HG03354 (cell line): Measurements from ENCODE around the gene MAP1LC3B2.

ENCODE experiments used
- ATAC-seq: cut with Tn5 transposase; IDR thresholded peaks from one replicate; pipeline ENCODE4 v1.9.1; 2021; ENCODE audit warnings: mild to moderate bottlenecking; ENCODE audit not compliant: unreplicated experiment, poor library complexity, severe bottlenecking

MAP1LC3B2 gene

DNA sequence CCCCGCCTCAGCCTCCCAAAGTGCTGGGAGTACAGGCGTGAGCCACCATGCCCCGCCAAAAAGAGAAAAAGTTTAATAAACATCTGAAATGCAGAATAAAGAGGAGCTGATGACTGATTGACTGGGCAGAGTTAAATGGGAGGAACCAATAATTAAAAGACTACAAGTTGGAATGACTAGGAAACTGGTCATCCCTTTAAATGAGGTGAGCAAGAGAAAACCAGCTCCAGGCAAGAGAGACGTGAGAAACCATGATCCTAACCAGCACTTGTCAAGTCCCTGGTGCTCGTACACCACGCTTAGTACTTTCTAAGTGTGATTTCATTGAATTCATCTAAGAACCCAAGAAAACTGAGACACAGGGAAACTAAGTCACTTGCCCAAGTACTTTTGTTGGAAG, 47.9 kb downstream of the MAP1LC3B2 start:
- ATAC-seq: no peak

DNA sequence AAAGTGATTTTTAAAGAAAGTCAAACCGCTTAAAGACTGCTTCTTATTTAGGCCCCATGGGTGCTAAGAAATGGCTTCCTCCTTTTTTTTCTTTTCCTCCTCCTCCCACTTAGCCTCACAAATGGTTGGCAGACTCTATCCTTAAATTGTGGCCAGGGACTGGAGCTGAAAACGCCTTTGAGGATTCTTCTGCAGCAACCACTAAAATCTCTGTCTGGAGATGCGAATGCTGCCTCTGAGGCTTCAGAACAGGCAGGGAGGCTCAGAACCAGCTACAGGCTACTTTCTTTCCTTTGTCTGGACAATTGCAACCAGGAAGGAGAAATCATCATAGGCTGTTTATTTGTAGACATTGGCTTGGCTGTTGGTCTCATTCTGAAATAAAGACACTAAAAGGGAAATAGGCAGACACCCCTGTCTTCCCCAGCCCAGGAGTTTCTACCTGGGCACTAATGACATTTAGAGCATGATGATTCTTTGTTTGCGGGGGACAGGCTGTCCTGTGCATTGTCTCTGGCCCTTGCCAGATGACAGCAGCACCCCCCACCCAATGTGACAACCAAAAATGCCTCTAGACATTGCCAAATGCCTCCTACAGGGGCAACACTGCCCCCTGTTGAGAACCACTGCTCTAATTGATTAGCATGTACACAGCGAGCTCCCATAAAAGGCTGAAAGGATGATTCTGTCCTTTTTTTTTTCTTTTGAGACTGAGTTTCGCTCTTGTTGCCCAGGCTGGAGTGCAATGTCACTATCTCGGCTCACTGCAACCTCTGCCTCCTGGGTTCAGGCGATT, 50.3 kb downstream of the MAP1LC3B2 start:
- ATAC-seq: no peak

DNA sequence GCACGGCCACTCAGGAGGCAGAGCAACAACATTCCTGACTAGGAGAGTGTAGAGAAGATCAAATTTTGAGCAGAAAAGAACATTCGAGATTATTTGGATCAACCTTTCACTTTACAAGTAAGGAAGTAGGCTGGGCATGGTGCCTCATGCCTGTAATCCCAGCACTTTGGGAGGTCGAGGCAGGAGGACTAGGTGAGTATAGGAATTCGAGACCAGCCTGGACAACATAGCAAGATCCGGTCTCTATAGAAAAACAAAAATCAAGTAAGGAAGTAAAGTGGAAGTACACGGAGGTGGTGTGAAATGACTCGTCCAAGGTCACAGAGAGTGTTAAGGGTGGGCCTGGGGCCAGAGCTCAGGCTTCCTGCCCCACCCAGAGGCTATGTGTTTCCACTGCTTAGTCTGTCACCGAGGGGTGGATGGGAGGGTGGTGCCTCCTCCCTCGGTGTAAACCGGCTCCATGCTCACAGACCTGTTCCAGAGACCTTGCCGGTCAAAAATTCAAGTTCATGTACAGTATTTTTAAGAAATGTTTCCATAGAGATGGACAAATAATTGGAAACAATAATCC, 51.9 kb downstream of the MAP1LC3B2 start:
- ATAC-seq: no peak

DNA sequence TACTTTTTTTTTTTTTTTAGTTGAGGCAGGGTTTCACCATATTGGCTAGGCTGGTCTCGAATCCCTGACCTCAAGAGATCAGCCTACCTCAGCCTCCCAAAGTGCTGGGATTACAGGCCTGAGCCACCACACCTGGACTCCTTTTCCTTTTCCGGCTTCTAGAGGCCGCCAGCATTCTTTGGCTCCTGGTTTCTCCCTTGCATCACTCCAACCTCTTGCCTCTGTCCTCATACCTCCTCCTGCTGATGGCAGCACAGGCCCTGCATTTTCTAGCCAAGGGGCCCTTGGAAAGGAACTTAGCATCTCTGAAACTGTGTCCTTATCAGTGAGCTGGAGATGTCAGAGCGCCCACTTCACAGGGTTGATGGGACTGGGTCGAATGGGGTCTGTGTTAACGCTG, 53.3 kb downstream of the MAP1LC3B2 start:
- ATAC-seq: no peak

DNA sequence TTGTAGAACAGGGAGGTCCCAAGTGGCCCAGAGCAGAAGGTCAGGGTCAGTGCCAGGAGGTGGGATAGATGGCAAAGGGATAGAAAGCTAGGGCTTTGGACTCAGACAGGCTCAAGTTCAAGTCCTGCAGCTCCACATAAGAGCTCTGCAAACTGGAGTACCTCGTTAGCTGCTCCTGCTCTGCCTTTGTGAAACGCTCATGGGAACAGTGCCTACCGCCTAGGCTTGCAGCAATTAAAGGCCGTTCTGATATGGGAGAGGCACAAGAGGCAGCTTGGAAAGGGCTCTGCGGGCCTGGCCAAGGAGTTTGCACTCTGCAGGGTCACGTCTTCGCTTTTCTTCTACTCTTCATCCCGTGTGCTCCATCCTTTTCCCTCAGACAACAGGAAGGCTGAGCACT, 54.1 kb downstream of the MAP1LC3B2 start:
- no peak for ATAC-seq

DNA sequence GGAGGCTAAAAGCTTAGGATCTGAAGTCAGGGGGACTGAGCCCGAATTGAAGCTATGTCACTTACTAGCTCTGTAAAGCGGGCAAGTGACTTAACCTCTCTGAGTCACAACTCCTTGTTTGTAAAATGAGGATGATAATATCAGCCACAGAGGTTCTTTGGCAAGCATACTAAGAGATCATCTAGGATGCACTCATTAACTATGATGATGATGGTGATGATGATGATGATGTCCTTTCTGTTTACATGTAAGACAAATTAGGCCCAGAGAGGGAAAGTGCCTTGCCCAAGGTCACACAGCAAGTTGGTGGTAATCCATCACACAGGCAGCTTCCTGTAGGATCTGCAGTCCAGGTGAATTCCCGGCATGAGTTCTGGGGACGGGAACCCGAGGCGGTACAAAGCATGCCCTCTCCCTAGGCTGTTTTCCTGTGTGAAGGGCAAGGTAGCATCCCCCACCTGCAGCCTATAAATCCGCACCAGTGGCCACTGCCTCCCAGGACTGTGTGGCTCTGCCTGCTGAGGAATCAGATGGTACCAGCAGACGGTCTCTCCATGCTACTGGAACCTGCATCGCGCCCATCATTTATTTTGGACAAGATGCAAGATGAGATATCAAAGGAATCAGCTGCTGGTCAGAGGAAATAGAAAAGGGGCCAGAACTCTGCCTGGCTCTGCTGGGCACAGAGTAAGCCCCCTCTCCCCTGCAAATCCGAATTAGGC, 55.2 kb downstream of the MAP1LC3B2 start:
- ATAC-seq: no peak

DNA sequence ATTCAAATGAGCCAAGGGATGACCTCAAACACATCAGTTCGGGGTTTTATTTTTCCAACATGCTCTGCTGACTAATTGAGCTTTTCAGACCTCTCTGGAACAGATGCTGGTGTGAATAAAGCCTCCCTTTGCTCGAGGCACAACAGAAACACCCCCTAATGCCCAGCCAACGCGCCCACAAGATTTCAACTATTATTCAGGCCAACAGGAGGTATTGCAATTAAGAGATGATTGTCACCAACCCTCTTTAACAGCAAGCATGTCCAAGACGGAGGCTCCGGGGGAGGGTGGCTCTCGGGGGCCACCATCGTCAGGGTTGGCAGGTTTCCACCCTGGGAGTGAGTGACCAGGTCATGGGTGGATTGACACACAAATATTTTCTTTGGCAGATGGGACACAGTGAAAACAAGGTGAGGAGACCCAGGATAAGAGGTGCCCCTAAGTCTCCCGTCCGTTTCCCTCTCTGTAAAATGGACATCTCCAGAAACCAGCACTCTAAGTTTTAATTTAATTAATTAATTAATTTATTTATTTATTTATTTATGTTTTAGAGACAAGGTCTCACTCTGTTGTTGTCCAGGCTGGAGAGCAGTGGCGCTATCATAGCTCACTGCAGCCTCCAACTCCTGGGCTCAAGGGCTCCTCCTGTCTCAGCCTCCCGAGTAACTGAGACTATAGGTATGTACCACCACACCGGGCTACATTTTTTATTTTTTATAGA, 56.1 kb downstream of the MAP1LC3B2 start:
- no peak for ATAC-seq

DNA sequence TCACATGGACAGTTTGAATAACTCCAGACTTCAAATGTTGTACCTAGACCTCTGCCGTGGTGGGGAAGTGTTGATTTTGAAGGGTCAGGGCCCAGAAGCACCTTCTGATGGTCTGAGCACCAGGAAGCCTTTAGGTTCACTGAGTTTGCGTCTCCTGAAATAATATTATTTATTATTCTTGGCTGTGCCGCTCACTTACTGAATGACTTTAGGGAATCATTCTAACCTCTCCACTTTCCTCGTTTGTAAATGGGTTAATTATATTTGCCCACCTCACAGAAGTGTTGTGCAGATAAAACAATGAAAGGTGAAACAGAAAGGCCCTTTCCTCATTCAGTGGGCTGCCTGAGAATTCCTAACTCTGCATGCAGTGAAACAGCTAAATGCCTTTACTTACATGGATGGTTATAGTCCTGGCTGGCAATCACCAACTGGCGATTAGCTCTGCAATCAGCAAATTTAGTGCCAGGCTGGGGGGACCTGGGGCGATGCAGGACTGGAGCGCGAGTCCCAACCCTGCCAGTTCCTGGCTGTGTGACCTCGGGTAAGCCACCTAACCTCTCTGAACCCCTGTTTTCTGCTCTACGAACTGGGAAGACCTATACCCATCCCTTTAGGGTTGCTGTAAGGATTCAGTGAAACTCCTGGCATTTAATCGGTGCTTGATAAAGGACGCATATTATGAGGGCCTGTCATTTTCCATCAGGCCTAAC, 57.5 kb downstream of the MAP1LC3B2 start:
- ATAC-seq: no peak

DNA sequence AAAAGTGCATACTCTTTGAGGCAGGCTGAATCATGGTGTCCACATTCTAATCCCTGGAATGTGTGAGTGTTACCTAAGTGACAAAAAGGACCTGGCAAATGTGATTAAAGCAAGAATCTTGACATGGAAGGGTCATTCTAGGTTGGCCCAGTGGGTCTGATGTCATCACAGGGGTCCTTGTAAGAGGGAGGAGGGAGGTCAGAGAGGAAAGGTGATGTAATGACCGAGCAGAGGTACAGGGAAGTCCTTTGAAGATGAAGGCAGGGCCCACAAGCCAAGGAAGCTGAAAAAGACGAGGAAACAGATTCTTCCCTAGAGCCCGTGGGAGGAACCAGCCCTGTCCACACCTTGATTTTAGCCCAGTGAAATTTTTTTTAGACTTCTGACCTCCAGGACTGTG, 60.1 kb downstream of the MAP1LC3B2 start:
- ATAC-seq: no peak

DNA sequence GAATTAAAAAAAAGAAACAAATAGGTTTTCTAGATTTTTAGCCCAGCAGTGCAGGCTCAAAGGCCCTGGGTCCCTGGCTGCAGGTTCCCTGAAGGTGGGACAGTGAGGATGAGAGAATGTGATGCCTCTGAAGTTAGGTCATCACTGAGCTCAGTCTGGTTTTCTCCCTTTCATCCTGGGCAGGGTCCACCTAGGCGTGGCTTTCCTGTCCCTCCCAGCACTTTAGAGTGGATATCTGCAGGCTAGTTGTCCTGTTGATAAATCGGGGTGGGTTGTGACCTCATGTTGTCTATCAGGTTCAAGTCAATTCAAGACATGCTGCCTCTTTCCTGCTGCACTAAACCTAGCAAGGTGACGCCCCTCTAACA, 60.9 kb downstream of the MAP1LC3B2 start:
- ATAC-seq: no peak

DNA sequence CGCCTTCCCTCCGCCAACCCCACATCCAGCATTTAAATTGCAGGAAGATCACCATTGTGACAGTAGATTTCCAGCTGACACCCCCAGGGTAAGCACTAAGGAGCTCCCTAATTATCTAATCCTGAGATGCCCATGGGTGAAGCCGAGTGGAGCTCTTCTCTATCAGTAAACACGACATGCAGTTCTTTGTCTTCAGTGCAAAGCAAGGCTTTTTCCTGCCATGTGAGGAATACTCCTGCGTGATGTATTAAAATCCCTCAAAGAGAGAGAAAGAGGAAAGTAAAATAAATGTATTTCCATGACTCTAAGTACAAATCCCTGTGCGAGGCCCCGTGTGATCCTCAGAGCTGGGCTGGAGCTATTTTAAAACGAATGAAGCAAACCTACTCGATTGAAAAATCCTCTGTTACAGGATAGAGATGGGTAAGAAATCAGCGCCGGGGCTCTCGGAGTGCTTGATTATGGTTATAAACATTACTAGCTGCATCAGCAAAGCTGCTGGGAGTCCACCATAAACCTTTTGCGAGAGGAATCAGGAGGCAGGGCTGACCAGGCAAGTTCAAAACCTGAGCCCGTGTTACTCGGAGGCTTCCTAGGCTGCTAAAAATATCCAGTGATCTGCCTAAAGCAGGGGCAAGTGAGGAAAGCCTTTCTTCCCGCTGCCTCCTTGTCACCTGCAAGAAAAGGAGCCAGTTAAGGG, 61.5 kb downstream of the MAP1LC3B2 start:
- no peak for ATAC-seq

DNA sequence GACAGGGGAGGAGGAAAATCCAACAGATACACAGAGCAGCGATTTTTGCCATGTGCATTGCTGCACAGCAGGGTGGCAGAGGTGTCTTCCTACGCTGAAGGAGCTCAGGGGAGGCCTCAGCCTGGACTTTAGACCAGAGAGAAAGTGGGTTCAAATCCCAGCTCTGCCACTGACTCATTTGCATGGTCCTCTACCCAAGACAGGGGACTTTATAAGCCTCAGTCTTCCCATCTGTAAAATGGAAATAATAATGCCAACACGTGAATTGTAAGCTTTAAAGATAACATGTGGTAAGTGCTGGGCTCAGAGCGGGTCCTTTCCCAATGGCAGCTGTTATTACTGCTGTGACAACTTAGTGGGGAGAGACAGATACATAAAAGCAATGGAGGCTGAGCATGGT, 62.0 kb downstream of the MAP1LC3B2 start:
- ATAC-seq: no peak

DNA sequence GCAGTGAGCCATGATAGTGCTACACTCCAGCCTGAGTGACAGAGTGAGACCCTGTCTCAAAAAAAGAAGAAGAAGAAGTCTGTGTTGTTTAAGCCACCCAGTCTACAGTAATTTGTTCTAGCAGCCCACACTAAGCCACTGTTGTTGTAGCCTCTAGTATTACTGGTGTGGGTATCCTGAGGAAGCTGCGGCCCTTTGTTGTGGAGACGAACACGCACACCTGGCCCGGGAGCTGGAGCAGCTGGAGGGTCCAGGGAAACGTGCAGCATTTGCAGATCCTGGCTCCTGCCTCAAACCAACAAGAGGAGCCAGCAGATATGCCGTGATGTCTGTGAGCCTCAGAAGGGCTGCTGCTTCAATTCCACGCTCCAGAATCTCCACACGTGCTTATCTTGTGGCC, 65.3 kb downstream of the MAP1LC3B2 start:
- ATAC-seq: no peak

DNA sequence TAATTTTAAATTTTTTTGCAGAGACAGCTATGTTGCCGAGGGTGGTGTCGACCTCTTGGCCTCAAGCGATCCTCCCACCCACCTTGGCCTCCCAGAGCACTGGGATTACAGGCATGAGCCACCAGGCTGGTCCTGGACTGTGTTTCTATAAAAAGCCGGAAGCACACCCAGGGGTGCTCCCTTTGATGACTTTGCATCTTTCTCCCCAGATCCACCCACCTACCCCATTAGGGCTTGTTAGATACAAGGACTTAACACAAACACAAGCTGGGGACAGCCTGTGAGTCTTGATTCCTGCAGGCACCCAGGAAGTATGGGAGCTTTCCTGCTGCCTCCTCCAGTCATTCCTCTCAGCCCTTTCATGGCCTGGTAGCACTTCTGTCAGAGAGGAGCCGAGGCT, 67.0 kb downstream of the MAP1LC3B2 start:
- no peak for ATAC-seq
